IPS-18a (cell line): Measurements from ENCODE around the gene GALNT6.
A peak's percentile ranks its signal among the peaks of the same experiment; 100 is the strongest.
"Not testable (repeated sequence)": the region's sequence is repeated elsewhere in the genome, so short reads cannot be mapped to it uniquely, and the experiment has no call there.

Experiments
- H3K27ac ChIP-seq: one replicate; pipeline ENCODE4 v1.5.1; 2013; ENCODE audit warnings: low read length
- H3K27me3 ChIP-seq: one replicate; pipeline ENCODE4 v1.6.1; 2013; ENCODE audit warnings: mild to moderate bottlenecking, low read length; ENCODE audit not compliant: control insufficient read depth, insufficient read depth
- H3K36me3 ChIP-seq: one replicate; pipeline ENCODE4 v1.6.1; 2013; ENCODE audit warnings: low read depth, low read length; ENCODE audit not compliant: control insufficient read depth
- H3K4me1 ChIP-seq: one replicate; pipeline ENCODE4 v1.6.1; 2013; ENCODE audit warnings: low read depth, low read length; ENCODE audit not compliant: control insufficient read depth
- H3K4me3 ChIP-seq: one replicate; pipeline ENCODE4 v1.5.1; 2013; ENCODE audit warnings: low read length
- H3K9ac ChIP-seq: one replicate; pipeline ENCODE4 v1.6.1; 2013; ENCODE audit warnings: mild to moderate bottlenecking, low read length, moderate library complexity
- H3K9me3 ChIP-seq: one replicate; pipeline ENCODE4 v1.6.1; 2013; ENCODE audit warnings: low read depth, low read length; ENCODE audit not compliant: control insufficient read depth

GALNT6 gene

DNA sequence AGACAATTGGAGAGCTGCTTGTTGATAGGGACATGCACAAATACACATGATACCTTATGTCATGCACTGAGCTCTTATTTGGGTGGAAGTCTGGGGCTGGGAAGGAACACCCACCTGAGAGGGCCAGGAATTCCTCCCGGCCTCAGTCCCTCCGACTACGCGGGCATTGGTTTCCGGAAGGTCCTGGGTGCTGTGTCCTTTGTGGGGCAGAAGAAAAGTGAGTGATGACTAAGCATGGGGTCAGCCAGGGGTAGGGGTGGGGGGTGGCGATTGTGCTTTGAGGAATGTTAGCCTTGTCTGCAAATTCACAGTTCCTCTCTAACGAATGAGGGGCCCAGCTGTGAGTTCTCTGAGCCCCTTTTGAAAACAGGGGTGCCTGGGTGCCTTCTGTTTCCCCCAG lies 45.5 kb downstream of the GALNT6 start:
- Histone ChIP-seq H3K27ac (no peak overlapping the region), H3K36me3 (no peaks in the 10 kb centered on the region), H3K9me3 (no peaks in the 10 kb centered on the region), H3K4me1 (peaks cover 4% of the 10 kb centered on the region), H3K4me3 (no peak overlapping the region), H3K9ac (no peak overlapping the region), H3K27me3 (no peaks in the 10 kb centered on the region)

DNA sequence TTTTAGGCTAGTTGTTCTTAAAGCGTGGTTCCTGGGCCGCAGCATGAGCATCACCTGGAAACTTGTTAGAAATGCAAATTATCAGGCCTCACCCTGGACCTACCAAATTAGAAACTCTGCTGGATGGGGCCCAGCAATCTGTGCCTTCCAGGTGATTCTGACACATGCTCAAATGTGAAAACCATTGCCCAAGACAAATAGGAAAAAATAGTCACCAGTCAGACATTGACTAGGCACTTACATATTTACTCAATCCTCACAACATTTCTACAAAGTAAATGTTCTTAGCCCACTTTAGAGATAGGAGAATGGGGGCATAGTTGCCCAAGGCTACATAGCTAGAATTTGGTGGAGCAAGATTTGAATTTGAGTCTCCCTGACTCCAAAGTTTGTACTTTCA lies 48.0 kb downstream of the GALNT6 start:
- H3K27ac ChIP-seq, result no peak overlapping the region
- no peaks in the 10 kb centered on the region for H3K36me3 ChIP-seq
- no peak overlapping the region for H3K9ac ChIP-seq
- no peaks in the 10 kb centered on the region for H3K9me3 ChIP-seq
- peaks cover 4% of the 10 kb centered on the region for H3K4me1 ChIP-seq
- H3K27me3 ChIP-seq, result no peaks in the 10 kb centered on the region
- no peak overlapping the region for H3K4me3 ChIP-seq

DNA sequence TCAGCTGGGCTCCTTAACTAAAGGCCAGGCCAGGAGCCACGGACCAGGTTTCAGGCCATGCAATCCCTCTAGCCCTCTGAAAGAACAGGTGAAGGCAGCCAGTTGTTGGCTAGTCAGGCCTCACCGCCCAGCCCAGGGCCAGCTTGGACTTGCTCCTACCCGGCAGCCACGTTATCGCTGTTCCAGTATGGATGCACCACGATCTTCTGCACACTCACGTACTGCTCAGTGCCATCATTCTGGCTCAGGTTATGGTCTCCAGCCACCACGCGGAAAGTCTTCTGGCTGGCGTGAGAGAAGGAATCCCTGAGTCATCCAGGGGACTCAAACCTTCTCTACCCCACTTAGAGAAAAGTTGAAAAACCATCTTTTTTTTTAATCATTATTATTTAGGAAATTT lies 48.8 kb downstream of the GALNT6 start:
- Histone ChIP-seq H3K4me3 (no peak overlapping the region), H3K9ac (no peak overlapping the region), H3K36me3 (no peaks in the 10 kb centered on the region), H3K27me3 (no peaks in the 10 kb centered on the region), H3K4me1 (peaks cover 4% of the 10 kb centered on the region), H3K9me3 (no peaks in the 10 kb centered on the region), H3K27ac (no peak overlapping the region)

DNA sequence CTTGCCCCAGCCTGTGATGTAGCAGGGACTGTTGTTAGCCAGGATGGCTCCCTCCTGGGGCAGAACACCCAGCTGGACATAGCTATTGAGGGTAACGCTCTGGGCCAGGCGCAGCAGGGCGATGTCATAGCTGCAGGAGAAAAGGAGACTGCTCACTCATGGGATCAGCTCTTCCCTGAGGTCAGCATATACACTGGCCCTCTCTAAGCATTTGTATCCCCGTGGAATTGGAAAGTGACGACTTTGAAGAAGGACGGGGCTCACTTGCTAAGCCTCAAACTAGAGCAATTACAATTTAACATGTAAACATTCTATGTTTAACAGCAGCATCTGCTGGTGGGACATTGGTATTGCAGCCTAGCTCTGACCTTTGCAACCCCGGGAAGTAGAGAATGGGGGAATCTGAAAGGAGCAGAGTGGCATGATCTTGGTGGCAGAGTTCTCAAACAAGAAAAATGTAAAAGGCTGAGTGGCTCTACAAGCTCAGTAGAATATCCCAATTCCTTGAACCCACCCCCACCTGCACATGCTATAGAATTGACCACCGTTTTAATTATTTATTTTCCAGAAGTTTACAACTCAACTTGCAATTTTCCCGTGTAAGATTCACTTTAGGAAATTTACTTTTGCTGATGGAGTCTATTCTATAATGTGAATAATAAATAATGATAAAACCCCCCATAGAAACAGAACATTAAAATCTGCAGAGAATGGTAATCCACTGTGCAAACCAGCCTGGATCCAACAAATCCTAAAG lies 49.8 kb downstream of the GALNT6 start:
- H3K27ac ChIP-seq, result no peak overlapping the region
- H3K4me3 ChIP-seq, result peak overlapping the region; percentile 36

DNA sequence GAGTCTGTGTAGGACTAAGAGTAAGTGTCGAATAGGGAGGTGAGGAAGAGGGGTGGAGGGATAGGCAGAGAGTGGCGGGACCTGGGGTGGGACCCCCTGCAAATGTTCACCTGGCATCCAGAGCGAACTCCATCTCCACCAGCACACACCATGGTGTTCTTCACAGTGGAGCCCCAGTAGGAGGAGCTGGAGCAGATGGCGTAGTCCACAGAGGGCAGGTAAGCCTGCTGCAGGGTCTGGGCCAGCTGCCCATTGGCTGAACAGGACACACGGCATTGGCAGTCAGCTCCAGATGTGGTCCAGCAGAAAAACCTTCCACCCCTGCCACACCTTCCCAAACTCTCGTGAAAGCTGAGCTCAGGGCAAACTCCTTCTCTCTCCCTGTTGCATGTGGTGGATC lies 51.5 kb downstream of the GALNT6 start:
- no peak overlapping the region for H3K4me3 ChIP-seq
- H3K9ac ChIP-seq, result no peak overlapping the region
- H3K9me3 ChIP-seq, result no peaks in the 10 kb centered on the region
- no peak overlapping the region for H3K27ac ChIP-seq
- H3K36me3 ChIP-seq, result no peaks in the 10 kb centered on the region
- H3K4me1 ChIP-seq, result peaks cover 4% of the 10 kb centered on the region
- H3K27me3 ChIP-seq, result no peaks in the 10 kb centered on the region

More for the DNA sequence above, 49.8 kb downstream of the GALNT6 start:
- H3K27me3 ChIP-seq, result no peaks in the 10 kb centered on the region
- H3K4me1 ChIP-seq, result peaks cover 4% of the 10 kb centered on the region
- no peak overlapping the region for H3K9ac ChIP-seq
- H3K9me3 ChIP-seq, result no peaks in the 10 kb centered on the region
- no peaks in the 10 kb centered on the region for H3K36me3 ChIP-seq

DNA sequence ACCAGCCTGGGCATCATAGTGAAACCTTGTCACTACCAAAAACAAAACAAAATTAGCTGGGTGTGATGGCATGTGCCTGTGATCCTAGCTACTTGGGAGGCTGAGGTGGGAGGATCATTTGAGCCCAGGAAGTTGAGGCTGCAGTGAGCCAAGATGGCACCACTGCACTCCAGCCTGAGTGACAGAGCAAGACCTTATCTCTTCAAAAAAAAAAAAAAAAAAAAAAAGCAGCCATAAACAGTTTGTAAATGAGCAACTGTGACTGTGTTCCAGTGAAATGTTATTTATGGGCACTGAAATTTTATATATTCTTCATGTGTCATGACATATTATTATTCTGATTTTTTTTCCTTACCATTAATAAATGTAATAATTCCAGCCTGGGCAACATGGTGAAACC lies 53.9 kb downstream of the GALNT6 start:
- not testable (repeated sequence) for H3K4me3 ChIP-seq, H3K9ac ChIP-seq, H3K36me3 ChIP-seq, H3K4me1 ChIP-seq, H3K27ac ChIP-seq, H3K27me3 ChIP-seq, H3K9me3 ChIP-seq

DNA sequence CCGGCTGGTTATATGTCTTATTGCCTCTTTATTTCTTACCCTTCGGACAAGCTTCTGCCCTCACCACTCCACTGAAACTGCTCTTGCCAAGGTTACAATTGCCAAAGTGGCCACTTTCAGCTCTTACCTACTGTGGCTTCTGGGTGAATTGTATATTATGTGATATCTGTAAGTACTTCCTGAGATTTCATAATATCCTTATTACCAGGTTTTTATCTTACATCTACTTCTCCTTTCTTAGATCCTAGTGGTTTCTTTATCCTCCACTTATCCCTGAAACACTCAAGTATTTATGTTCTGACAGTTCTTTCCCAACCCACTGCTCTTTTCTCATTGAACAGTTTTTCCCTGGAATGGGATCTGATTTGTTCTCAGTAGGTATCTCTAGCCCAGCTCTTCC lies 55.3 kb downstream of the GALNT6 start:
- no peaks in the 10 kb centered on the region for H3K27me3 ChIP-seq

DNA sequence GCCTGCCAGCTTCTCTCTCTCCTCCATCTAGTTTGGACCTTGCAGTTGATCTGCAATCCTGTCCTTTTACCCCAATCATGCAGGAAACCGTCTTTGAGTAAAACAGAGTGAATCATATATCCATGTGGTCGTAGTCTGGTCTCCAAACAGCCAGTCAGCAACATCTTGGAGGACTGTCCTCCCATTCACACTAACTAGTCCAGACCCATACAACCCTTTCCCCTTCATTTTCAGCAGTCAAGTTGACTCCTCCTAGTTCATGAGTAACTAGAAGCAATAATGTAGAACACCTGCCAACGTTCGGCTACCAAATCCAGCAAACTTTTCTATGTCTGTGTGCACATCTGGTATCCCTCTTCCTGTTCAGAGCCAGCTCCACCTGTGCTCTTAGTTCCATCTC lies 56.4 kb downstream of the GALNT6 start:
- H3K27me3 ChIP-seq, result no peaks in the 10 kb centered on the region
- H3K27ac ChIP-seq, result no peak overlapping the region
- no peaks in the 10 kb centered on the region for H3K9me3 ChIP-seq
- no peak overlapping the region for H3K4me3 ChIP-seq
- H3K9ac ChIP-seq, result no peak overlapping the region
- H3K36me3 ChIP-seq, result no peaks in the 10 kb centered on the region
- no peaks in the 10 kb centered on the region for H3K4me1 ChIP-seq

More for the DNA sequence above, 55.3 kb downstream of the GALNT6 start:
- no peak overlapping the region for H3K9ac ChIP-seq
- H3K27ac ChIP-seq, result no peak overlapping the region
- H3K9me3 ChIP-seq, result no peaks in the 10 kb centered on the region
- H3K36me3 ChIP-seq, result no peaks in the 10 kb centered on the region
- H3K4me1 ChIP-seq, result peaks cover under 1% of the 10 kb centered on the region
- no peak overlapping the region for H3K4me3 ChIP-seq

DNA sequence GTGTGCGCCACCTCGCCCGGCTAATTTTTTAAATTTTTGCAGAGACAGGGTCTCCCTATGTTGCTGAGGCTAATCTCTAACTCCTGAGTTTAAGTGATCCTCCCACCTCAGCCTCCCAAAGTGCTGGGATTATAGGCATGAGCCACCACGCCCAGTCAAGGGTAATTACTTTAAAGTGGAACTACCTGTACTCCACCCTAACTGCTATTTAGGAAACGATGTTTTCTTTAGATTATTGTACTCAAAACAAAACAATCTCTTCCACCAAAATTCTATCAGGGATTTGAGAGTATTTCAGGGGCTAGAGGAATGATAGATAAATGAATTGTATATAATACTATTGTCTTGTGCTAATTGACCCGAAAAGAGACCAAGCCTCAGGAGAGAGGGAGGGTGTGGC lies 57.7 kb downstream of the GALNT6 start:
- no peaks in the 10 kb centered on the region for H3K36me3 ChIP-seq
- no peak overlapping the region for H3K9ac ChIP-seq

DNA sequence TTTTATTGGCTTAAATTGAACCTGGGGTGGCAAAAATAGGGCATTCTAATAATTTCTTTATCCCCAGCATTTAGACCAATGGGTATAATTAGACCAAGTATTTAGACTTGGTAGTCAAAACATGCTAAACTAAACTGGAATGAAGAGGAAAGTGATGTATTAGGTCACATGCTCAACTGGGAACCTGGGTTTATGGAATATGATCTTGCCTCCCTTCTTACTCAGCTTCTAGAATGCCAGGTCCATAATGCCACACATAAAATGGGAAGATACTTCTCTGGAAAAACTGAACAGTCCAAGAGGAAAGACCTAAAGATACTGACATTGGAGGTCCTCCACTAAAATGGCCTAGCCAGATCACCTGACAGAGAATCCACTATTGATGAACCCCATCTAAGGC lies 61.0 kb downstream of the GALNT6 start:
- H3K36me3 ChIP-seq, result no peaks in the 10 kb centered on the region
- no peak overlapping the region for H3K27ac ChIP-seq
- H3K9me3 ChIP-seq, result no peaks in the 10 kb centered on the region
- H3K9ac ChIP-seq, result no peak overlapping the region
- no peak overlapping the region for H3K4me3 ChIP-seq
- H3K27me3 ChIP-seq, result no peaks in the 10 kb centered on the region
- no peaks in the 10 kb centered on the region for H3K4me1 ChIP-seq

More for the DNA sequence above, 57.7 kb downstream of the GALNT6 start:
- no peaks in the 10 kb centered on the region for H3K9me3 ChIP-seq
- H3K4me3 ChIP-seq, result no peak overlapping the region
- H3K27ac ChIP-seq, result no peak overlapping the region
- no peaks in the 10 kb centered on the region for H3K4me1 ChIP-seq
- no peaks in the 10 kb centered on the region for H3K27me3 ChIP-seq

DNA sequence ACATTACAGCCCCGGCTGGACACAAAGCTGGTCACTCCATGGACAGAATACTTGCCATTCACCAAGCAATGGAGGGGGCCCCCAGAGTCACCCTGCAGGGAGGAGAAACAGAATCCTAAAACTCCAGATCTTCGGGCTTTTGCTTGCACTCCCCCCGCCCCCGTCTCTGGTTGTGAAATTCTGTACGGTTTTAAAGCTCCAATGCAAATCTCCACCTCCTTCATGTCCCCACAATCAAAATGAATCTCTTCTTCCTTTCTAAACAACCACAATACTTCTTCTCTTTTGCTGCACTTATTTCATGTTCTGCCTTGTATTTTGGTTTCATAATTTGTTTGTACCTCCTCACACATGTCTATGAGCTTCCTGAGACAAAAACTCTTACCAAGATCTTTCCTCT lies 61.5 kb downstream of the GALNT6 start:
- Histone ChIP-seq H3K36me3 (no peaks in the 10 kb centered on the region), H3K4me1 (no peaks in the 10 kb centered on the region), H3K9me3 (no peaks in the 10 kb centered on the region), H3K27ac (no peak overlapping the region), H3K4me3 (no peak overlapping the region), H3K9ac (no peak overlapping the region), H3K27me3 (no peaks in the 10 kb centered on the region)

DNA sequence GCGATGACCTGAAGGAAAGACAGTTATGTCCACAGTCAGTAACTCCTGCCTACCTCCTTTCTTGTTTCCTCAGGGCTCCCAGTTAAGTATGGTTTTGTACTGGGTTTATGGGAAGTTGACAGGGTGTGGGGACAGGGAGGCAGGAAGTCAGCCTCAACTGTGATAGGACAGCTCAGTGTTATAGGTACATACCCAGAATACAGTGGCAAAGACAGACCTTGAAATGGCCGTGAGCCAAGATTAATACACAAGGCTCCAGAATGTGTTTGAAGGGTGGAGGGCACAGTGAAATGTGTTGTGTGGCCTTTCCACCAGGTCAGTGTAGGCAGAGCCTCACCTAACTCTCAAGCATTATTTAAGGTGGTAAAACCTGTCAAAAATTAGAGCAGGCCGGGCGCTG lies 62.6 kb downstream of the GALNT6 start:
- H3K36me3 ChIP-seq, result no peaks in the 10 kb centered on the region
- H3K4me1 ChIP-seq, result no peaks in the 10 kb centered on the region

More for the DNA sequence above, 62.6 kb downstream of the GALNT6 start:
- H3K9me3 ChIP-seq, result no peaks in the 10 kb centered on the region
- no peaks in the 10 kb centered on the region for H3K27me3 ChIP-seq
- H3K27ac ChIP-seq, result no peak overlapping the region
- no peak overlapping the region for H3K4me3 ChIP-seq
- H3K9ac ChIP-seq, result no peak overlapping the region
